Raji (cell line): ENCODE measurements around the gene PIGN.

ENCODE experiments used
- POLR2A ChIP-seq: IDR thresholded peaks from 2 replicates; pipeline ENCODE4 v1.6.1; 2011; ENCODE audit warnings: low read depth, low read length, control low read depth; ENCODE audit not compliant: insufficient read depth

PIGN gene

GRCh38 chr18:62026586-62026985 is 160.3 kb downstream of the PIGN start:
- no peak for TF ChIP-seq POLR2A

- no peak for TF ChIP-seq POLR2A
Measured at GRCh38 chr18:62024983-62025382, 161.9 kb downstream of the PIGN start.

- TF ChIP-seq POLR2A, result no peak
Measured at GRCh38 chr18:62023536-62023935, 163.3 kb downstream of the PIGN start.

GRCh38 chr18:62018759-62019041 is 168.2 kb downstream of the PIGN start:
- no peak for TF ChIP-seq POLR2A

- no peak for TF ChIP-seq POLR2A
Measured at GRCh38 chr18:62018034-62018758, 168.7 kb downstream of the PIGN start.

- TF ChIP-seq POLR2A, result no peak
Measured at GRCh38 chr18:62017618-62018017, 169.2 kb downstream of the PIGN start.

GRCh38 chr18:62011416-62011815 is 175.4 kb downstream of the PIGN start:
- TF ChIP-seq POLR2A, result no peak

- no peak for TF ChIP-seq POLR2A
Measured at GRCh38 chr18:62009521-62009920, 177.3 kb downstream of the PIGN start.

- TF ChIP-seq POLR2A, result no peak
Measured at GRCh38 chr18:62001396-62001795, 185.5 kb downstream of the PIGN start.

GRCh38 chr18:61998957-61999356 is 187.9 kb downstream of the PIGN start:
- TF ChIP-seq POLR2A, result no peak

- TF ChIP-seq POLR2A, result no peak
Measured at GRCh38 chr18:61998335-61998734, 188.5 kb downstream of the PIGN start.

- no peak for TF ChIP-seq POLR2A
Measured at GRCh38 chr18:61995618-61996017, 191.2 kb downstream of the PIGN start.

- TF ChIP-seq POLR2A, result no peak
Measured at GRCh38 chr18:61993831-61994230, 193.0 kb downstream of the PIGN start.

GRCh38 chr18:61992923-61993322 is 193.9 kb downstream of the PIGN start:
- no peak for TF ChIP-seq POLR2A

- TF ChIP-seq POLR2A, result no peak
Measured at GRCh38 chr18:61992285-61992684, 194.6 kb downstream of the PIGN start.

GRCh38 chr18:61991836-61992235 is 195.0 kb downstream of the PIGN start:
- no peak for TF ChIP-seq POLR2A

- TF ChIP-seq POLR2A, result no peak
Measured at GRCh38 chr18:61991201-61991600, 195.7 kb downstream of the PIGN start.
